Measurements from ENCODE around the gene PDLIM7.

Gene PDLIM7

DNA sequence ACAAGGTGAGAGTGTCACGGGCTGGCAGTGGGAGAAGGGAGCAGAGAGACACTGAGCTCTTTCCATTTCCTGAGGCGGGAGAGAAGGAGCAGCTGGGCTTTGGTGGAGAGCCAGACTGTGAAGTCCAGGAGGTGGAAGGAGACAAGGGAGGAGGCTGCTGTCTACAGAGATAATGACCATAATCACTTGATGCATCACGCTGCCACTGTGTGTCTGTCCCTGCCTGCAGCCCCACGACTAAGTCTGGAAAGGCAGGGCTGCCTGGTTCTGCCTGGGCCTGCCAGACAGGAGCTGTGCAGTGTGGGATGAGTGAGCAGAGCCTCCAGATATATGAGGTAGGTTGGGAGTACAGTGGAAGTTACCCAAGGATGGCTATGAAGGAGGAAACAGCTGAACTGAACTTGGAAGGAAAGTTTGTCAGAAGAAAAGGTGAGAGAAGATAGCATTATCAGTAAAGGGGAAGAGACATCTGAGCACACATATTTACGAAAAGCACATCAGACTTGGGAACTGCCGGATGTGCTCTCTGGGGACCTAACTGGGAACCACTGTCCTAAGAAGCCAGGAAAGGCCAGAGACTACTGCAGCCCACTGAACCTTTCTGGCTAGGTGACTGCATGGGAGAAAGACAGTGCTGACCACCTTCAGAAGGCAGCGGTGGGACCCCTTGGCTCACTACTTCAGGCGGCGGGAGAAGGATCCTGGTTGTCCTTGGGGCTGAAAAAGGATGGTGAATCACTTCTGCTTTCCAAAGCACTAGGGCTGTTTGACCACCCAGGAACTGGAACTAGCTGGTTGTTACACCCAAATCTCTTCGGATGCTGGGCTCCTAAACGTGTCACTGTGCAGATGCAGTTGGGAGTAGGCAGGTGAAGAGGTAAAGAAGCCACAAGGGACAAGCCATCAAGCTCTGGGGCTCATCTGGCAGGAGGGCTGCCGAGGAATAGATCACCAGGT, 32.1 kb upstream of the PDLIM7 start:
- no peak for DNase-seq (ENCODE audit: low spot score)
- in situ Hi-C loops (cut with MboI; ENCODE audit: low sequenced_read_pairs, unreplicated experiment), result no loop called here
- TF ChIP-seq, protein P1, sequence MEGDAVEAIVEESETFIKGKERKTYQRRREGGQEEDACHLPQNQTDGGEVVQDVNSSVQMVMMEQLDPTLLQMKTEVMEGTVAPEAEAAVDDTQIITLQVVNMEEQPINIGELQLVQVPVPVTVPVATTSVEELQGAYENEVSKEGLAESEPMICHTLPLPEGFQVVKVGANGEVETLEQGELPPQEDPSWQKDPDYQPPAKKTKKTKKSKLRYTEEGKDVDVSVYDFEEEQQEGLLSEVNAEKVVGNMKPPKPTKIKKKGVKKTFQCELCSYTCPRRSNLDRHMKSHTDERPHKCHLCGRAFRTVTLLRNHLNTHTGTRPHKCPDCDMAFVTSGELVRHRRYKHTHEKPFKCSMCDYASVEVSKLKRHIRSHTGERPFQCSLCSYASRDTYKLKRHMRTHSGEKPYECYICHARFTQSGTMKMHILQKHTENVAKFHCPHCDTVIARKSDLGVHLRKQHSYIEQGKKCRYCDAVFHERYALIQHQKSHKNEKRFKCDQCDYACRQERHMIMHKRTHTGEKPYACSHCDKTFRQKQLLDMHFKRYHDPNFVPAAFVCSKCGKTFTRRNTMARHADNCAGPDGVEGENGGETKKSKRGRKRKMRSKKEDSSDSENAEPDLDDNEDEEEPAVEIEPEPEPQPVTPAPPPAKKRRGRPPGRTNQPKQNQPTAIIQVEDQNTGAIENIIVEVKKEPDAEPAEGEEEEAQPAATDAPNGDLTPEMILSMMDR (IDR thresholded peaks at IDR 0.05; ENCODE audit: borderline replicate concordance, control extremely low read depth, extremely low read depth, insufficient read depth, missing control alignments), result no peak

- no peak for DNase-seq (ENCODE audit: low spot score)
- in situ Hi-C loops (cut with MboI; ENCODE audit: low sequenced_read_pairs, unreplicated experiment), result no loop called here
- TF ChIP-seq, protein P1 (IDR thresholded peaks at IDR 0.05; ENCODE audit: borderline replicate concordance, control extremely low read depth, extremely low read depth, insufficient read depth, missing control alignments), result no peak
Observed at GRCh38 chr5:177528631-177529030, 31.2 kb upstream of the PDLIM7 start.

GRCh38 chr5:177527595-177527994, 30.2 kb upstream of the PDLIM7 start:
- in situ Hi-C loops (cut with MboI; ENCODE audit: low sequenced_read_pairs, unreplicated experiment), result no loop called here

DNA sequence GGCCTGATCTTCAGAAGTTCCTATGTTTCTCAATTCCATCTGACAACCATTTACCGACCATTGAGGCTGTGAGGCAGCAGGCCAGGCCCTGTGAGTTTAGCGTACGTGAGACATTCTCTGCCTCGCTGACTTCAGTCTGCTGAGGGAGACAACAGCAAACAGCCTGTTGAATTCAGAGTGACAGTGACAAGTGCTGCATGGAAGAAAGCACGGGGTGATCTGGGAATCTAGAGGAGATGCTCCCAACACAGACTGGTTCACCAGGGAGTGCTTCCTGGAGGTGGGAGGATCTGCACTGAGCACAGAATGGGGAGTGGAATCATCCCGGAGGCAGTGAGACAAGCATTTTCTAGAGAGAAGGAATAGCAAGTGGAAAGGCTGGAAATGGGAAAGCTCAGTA, 29.4 kb upstream of the PDLIM7 start:
- in situ Hi-C loops (cut with MboI; ENCODE audit: low sequenced_read_pairs, unreplicated experiment), result no loop called here
- TF ChIP-seq, protein P1 (IDR thresholded peaks at IDR 0.05; ENCODE audit: borderline replicate concordance, control extremely low read depth, extremely low read depth, insufficient read depth, missing control alignments), result no peak
- no peak for DNase-seq (ENCODE audit: low spot score)

More at GRCh38 chr5:177527595-177527994, 30.2 kb upstream of the PDLIM7 start:
- DNase-seq (ENCODE audit: low spot score), result no peak
- TF ChIP-seq, protein P1 (IDR thresholded peaks at IDR 0.05; ENCODE audit: borderline replicate concordance, control extremely low read depth, extremely low read depth, insufficient read depth, missing control alignments), result no peak

GRCh38 chr5:177526191-177526590, 28.8 kb upstream of the PDLIM7 start:
- in situ Hi-C loops (cut with MboI; ENCODE audit: low sequenced_read_pairs, unreplicated experiment), result no loop called here
- TF ChIP-seq, protein P1 (IDR thresholded peaks at IDR 0.05; ENCODE audit: borderline replicate concordance, control extremely low read depth, extremely low read depth, insufficient read depth, missing control alignments), result no peak
- no peak for DNase-seq (ENCODE audit: low spot score)

GRCh38 chr5:177524941-177525655, 27.7 kb upstream of the PDLIM7 start:
- in situ Hi-C loops (cut with MboI; ENCODE audit: low sequenced_read_pairs, unreplicated experiment), result no loop called here
- TF ChIP-seq, protein P1 (IDR thresholded peaks at IDR 0.05; ENCODE audit: borderline replicate concordance, control extremely low read depth, extremely low read depth, insufficient read depth, missing control alignments), result no peak
- no peak for DNase-seq (ENCODE audit: low spot score)

Measured in GM13976 (cell line).